Right atrium auricular region (tissue), 2 donors: Measurements from ENCODE around the gene CORIN. TPM values are rescaled to one million over a fixed set of nuclear protein-coding genes. Genes with fewer than 3 reads are reported as not detected.
A peak's percentile ranks its signal among the peaks of the same experiment; 100 is the strongest.
"Not testable (repeated sequence)": the region's sequence is repeated elsewhere in the genome, so short reads cannot be mapped to it uniquely, and the experiment has no call there.

Source experiments
- DNase-seq: peaks from one replicate; pipeline ENCODE4 v3.0.0-alpha.2; 2019; ENCODE audit warnings: low spot score
- H3K27ac ChIP-seq, 2 donors: fragments of 200-600 bp; sonication (generic); 1 replicate in 1 of 2; 2 replicates in 1 of 2; pipeline ENCODE4 v1.5.1; 2016 to 2019
- H3K27me3 ChIP-seq, 2 donors: fragments of 200-600 bp; sonication (generic); one replicate each; pipeline versions ENCODE4 v1.5.1 to v1.6.0; 2017 to 2019
- H3K36me3 ChIP-seq: fragments of 200-600 bp; sonication (generic); one replicate; pipeline ENCODE4 v1.5.1; 2016
- H3K4me1 ChIP-seq, 2 donors: fragments of 200-600 bp; sonication (generic); one replicate each; pipeline versions ENCODE4 v1.5.1 to v1.6.0; 2017 to 2019
- H3K4me3 ChIP-seq, 2 donors: fragments of 200-600 bp; sonication (generic); 1 replicate in 1 of 2; 2 replicates in 1 of 2; pipeline ENCODE4 v1.5.1; 2017 to 2019; ENCODE audit warnings: mild to moderate bottlenecking in 1 of 2, moderate library complexity in 1 of 2
- H3K9me3 ChIP-seq, 2 donors: fragments of 200-600 bp; sonication (generic); one replicate each; pipeline ENCODE4 v1.5.1; 2019
- total RNA-seq, 2 donors: library from RNA; depleted of rRNA; stranded (reverse); fragments of >200 nt; gene quantifications; one replicate each; pipeline ENCODE4 v1.1.0, GENCODE V29; 2016
- TF ChIP-seq, protein P1 (sequence below), 2 donors: fragments of 200-600 bp; sonication (generic); IDR thresholded peaks; one replicate each; pipeline ENCODE4 v1.5.1; 2019; ENCODE audit warnings: antibody characterized with exemption in 2 of 2

CORIN gene
- total RNA-seq, 2 donors from 2014 or later = 42.3 to 180 TPM

DNA sequence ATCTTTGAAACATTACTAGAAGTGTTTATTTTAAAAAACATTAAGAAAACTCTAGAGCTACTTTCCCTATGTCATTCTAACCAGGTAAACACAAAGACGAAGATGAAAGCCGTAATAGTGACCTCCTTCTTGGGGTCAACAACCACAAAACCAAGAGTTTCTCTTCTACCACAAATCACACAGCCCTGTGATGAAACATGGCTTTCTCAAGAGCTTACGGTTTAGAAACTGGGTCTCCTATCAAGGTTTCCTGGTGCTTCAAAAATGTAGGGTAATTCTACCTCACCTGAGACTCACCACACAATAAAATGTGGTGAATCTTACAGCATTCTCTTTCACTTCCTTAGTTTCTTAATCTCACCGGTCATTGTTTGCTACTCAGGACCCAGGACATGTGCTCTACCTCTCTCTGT is 50.9 kb downstream of the CORIN start:
- DNase-seq = no peak
- H3K27me3 ChIP-seq = no peaks in the 10 kb centered on the region
- TF ChIP-seq, protein P1, sequence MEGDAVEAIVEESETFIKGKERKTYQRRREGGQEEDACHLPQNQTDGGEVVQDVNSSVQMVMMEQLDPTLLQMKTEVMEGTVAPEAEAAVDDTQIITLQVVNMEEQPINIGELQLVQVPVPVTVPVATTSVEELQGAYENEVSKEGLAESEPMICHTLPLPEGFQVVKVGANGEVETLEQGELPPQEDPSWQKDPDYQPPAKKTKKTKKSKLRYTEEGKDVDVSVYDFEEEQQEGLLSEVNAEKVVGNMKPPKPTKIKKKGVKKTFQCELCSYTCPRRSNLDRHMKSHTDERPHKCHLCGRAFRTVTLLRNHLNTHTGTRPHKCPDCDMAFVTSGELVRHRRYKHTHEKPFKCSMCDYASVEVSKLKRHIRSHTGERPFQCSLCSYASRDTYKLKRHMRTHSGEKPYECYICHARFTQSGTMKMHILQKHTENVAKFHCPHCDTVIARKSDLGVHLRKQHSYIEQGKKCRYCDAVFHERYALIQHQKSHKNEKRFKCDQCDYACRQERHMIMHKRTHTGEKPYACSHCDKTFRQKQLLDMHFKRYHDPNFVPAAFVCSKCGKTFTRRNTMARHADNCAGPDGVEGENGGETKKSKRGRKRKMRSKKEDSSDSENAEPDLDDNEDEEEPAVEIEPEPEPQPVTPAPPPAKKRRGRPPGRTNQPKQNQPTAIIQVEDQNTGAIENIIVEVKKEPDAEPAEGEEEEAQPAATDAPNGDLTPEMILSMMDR (IDR thresholded peaks at IDR 0.05) = no peak
- H3K4me3 ChIP-seq = no peak overlapping the region
- H3K36me3 ChIP-seq = no peaks in the 10 kb centered on the region
- H3K27ac ChIP-seq = peak overlapping the region in 1 of 2 donors; percentile 31
- H3K4me1 ChIP-seq = peaks cover 0 to 10% of the 10 kb centered on the region in 2 donors
- no peaks in the 10 kb centered on the region for H3K9me3 ChIP-seq

DNA sequence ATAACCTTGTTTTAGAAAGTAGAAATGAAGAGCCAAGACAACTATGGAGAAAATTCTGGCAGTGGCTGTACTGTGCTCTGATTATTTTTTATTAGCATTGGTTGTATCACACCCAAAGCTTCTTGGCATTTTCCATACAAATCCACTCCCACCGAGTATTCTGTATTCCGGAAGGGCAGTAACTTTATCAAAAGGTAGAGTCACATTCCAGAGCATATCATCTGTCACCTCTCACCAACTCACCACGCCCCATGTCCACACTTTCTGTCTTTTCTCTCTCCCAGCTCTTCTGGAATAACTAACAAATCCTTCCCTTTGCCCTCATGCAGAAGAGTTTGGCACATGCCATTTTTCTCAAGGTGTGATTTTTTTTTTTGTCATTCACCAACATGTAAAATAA is 52.7 kb downstream of the CORIN start:
- TF ChIP-seq, protein P1 (IDR thresholded peaks at IDR 0.05) = no peak

DNA sequence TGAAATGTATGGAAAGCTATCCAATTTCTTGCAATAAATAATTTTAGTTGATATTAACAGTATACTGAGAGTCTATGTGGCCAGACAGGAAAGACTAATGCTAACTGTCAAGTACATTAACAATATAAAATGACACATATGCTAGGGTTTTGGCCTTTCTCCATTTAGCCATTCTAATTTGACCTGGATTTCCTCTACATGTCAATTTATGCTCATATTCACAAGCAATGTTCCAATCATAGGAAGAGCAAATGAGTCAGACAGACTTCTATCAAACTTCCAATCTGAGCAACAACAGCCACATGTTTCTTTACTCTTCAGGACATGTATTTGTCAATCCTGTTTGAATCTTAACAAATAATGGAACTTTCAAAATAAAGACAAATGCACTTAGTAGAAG is 53.6 kb downstream of the CORIN start:
- H3K9me3 ChIP-seq = peaks cover 0 to 13% of the 10 kb centered on the region in 2 donors
- DNase-seq = no peak
- peak overlapping the region in 1 of 2 donors; percentile 41 for H3K27ac ChIP-seq
- H3K36me3 ChIP-seq = no peaks in the 10 kb centered on the region
- peaks cover 0 to 10% of the 10 kb centered on the region in 2 donors for H3K4me1 ChIP-seq
- no peaks in the 10 kb centered on the region for H3K27me3 ChIP-seq
- TF ChIP-seq, protein P1 (IDR thresholded peaks at IDR 0.05) = no peak
- H3K4me3 ChIP-seq = no peak overlapping the region

More for the DNA sequence above, 52.7 kb downstream of the CORIN start:
- Histone ChIP-seq H3K4me1 (peaks cover 0 to 10% of the 10 kb centered on the region in 2 donors), H3K36me3 (no peaks in the 10 kb centered on the region), H3K9me3 (peaks cover 0 to 13% of the 10 kb centered on the region in 2 donors), H3K27me3 (no peaks in the 10 kb centered on the region), H3K4me3 (no peak overlapping the region), H3K27ac (peak overlapping the region; percentile 19 to 41)
- no peak for DNase-seq

DNA sequence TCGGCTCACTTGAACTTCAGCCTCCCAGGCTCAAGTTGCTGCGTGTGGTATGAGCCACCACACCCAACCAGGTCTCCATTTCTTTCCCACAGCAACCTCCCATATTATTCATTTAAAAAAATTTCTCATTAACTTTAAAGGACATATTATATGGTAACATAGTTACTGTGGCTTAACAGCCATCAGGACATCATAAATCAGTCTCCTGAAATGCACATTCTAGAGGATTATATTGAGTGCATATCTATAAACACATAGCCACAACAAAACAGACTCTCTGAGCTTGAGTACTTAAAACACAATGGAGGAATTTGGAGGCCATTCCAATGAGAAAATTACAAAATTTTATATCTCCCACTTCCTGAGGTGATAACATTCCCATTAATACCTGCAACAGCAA is 61.5 kb downstream of the CORIN start:
- no peaks in the 10 kb centered on the region for H3K27me3 ChIP-seq
- no peak overlapping the region for H3K4me3 ChIP-seq
- H3K36me3 ChIP-seq = no peaks in the 10 kb centered on the region
- no peak overlapping the region for H3K27ac ChIP-seq
- TF ChIP-seq, protein P1 (IDR thresholded peaks at IDR 0.05) = no peak
- no peak for DNase-seq
- peaks cover 0 to 10% of the 10 kb centered on the region in 2 donors for H3K9me3 ChIP-seq
- H3K4me1 ChIP-seq = no peaks in the 10 kb centered on the region

DNA sequence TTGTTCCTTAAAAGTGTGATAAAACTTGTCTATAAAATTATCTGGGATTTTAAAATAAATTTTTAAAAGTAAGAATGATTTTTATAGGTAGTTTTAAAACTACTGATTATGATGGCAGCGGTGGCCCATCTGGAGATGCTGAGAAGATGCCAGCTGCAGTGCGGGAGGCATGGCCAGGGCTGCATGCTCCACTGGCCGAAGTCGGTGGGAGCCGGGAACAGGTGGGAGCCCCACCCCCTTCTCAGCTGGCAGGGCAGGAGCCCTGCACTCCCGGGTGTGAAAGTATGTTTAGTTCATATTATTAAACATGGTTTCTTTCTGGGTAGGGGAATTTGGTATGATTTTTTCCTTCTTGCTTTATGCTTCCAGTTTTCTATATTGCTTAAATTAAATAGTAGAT is 63.8 kb downstream of the CORIN start:
- no peak for DNase-seq
- TF ChIP-seq, protein P1 (IDR thresholded peaks at IDR 0.05) = no peak

DNA sequence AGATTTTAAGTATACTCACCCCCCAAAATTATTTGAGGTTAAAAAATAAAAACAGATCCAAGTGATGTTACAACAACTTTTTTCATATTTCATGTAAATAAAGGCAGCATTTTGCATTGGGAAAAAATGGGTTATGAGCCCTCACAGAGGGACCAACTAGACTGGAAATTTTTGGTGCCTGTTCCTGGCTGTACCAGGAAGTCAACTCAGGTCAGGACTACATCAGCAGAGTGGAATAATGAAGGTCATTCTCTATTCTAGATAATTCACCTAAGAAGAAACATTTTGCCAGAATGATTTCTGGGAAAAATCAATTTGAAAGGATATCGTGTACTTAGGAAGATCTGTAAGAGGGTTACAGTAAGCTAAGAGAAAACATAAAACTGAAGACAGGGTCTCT is 66.8 kb downstream of the CORIN start:
- TF ChIP-seq, protein P1 (IDR thresholded peaks at IDR 0.05) = no peak
- Histone ChIP-seq H3K9me3 (no peaks in the 10 kb centered on the region), H3K27ac (peak overlapping the region in 1 of 2 donors; percentile 12), H3K4me1 (no peaks in the 10 kb centered on the region), H3K4me3 (no peak overlapping the region), H3K36me3 (no peaks in the 10 kb centered on the region), H3K27me3 (no peaks in the 10 kb centered on the region)
- no peak for DNase-seq

More for the DNA sequence above, 63.8 kb downstream of the CORIN start:
- Histone ChIP-seq H3K4me3 (no peak overlapping the region), H3K27ac (no peak overlapping the region), H3K4me1 (no peaks in the 10 kb centered on the region), H3K27me3 (no peaks in the 10 kb centered on the region), H3K9me3 (no peaks in the 10 kb centered on the region), H3K36me3 (no peaks in the 10 kb centered on the region)

DNA sequence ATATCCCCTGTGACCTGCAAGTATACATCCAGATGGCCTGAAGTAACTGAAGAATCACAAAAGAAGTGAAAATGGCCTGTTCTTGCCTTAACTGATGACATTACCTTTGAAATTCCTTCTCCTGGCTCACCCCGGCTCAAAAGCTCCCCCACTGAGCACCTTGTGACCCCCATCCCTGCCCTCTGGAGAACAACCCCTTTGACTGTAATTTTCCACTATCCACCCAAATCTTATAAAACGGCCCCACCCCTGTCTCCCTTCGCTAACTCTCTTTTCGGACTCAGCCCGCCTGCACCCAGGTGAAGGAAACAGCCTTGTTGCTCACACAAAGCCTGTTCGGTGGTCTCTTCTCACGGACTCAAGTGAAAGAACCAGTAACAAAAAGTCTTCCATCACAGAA is 69.9 kb downstream of the CORIN start:
- not testable (repeated sequence) for H3K4me1 ChIP-seq, H3K9me3 ChIP-seq, DNase-seq, H3K4me3 ChIP-seq, H3K36me3 ChIP-seq, H3K27me3 ChIP-seq
- H3K27ac ChIP-seq = peak overlapping the region in 1 of 2 donors; percentile 47
